Measurements from ENCODE around the gene C5. TPM values are rescaled to one million over a fixed set of nuclear protein-coding genes. Genes with fewer than 3 reads are reported as not detected.

Gene C5
- total and polyA plus RNA-seq, 8 donors = 5.2 to 29.9 (median 14.6) TPM

GRCh38 chr9:120950421-120951388 is 99.4 kb downstream of the C5 start:
- FAIRE-seq (no peak), ATAC-seq (no peak), DNase-seq (no peak)
- intact Hi-C loops (cut with DNase I) = no loop called here
- H3K4me1 ChIP-seq = no peaks in the 10 kb centered on the region
- no peak for TF ChIP-seq CTCF (IDR thresholded peaks at IDR 0.05)
- H3K9me3 ChIP-seq = no peaks in the 10 kb centered on the region
- no peak overlapping the region for H3K27ac ChIP-seq
- H3K4me3 ChIP-seq = no peak overlapping the region
- no peaks in the 10 kb centered on the region for H3K27me3 ChIP-seq
- H3K36me3 ChIP-seq = no peaks in the 10 kb centered on the region
- WGBS, 2 donors = 82 to 85% methylated on average over 8 of the region's 8 CpGs

GRCh38 chr9:120949290-120949689 is 100.8 kb downstream of the C5 start:
- Histone ChIP-seq H3K4me3 (no peak overlapping the region), H3K9me3 (no peaks in the 10 kb centered on the region), H3K27me3 (no peaks in the 10 kb centered on the region), H3K4me1 (no peaks in the 10 kb centered on the region), H3K36me3 (no peaks in the 10 kb centered on the region), H3K27ac (no peak overlapping the region)
- 30 to 41% methylated on average over 2 of the region's 2 CpGs for WGBS, 2 donors
- FAIRE-seq = no peak
- no peak for DNase-seq
- intact Hi-C loops (cut with DNase I) = no loop called here
- no peak for TF ChIP-seq CTCF (IDR thresholded peaks at IDR 0.05)
- ATAC-seq = peak in 3 of 4 donors; percentile 44 to 58 (median 47)

GRCh38 chr9:120948824-120949223 is 101.3 kb downstream of the C5 start:
- no peaks in the 10 kb centered on the region for H3K4me1 ChIP-seq
- no peaks in the 10 kb centered on the region for H3K9me3 ChIP-seq
- no peaks in the 10 kb centered on the region for H3K27me3 ChIP-seq
- H3K36me3 ChIP-seq = no peaks in the 10 kb centered on the region
- intact Hi-C loops (cut with DNase I) = no loop called here
- no peak overlapping the region for H3K4me3 ChIP-seq
- ATAC-seq = no peak
- no peak for TF ChIP-seq CTCF (IDR thresholded peaks at IDR 0.05)
- no peak for FAIRE-seq
- no peak for DNase-seq
- no peak overlapping the region for H3K27ac ChIP-seq
- WGBS, 2 donors = 90 to 95% methylated on average over 1 of the region's 1 CpG

- no peak overlapping the region for H3K4me3 ChIP-seq
- no peaks in the 10 kb centered on the region for H3K36me3 ChIP-seq
- H3K27me3 ChIP-seq = no peaks in the 10 kb centered on the region
- 56 to 67% methylated on average over 2 of the region's 2 CpGs for WGBS, 2 donors
- no peaks in the 10 kb centered on the region for H3K4me1 ChIP-seq
- ATAC-seq = no peak
- intact Hi-C loops (cut with DNase I) = no loop called here
- no peaks in the 10 kb centered on the region for H3K9me3 ChIP-seq
- no peak for FAIRE-seq
- no peak overlapping the region for H3K27ac ChIP-seq
- no peak for DNase-seq
- TF ChIP-seq CTCF (IDR thresholded peaks at IDR 0.05) = no peak
Measured at GRCh38 chr9:120947222-120947621, 102.9 kb downstream of the C5 start.

- Histone ChIP-seq H3K4me1 (no peaks in the 10 kb centered on the region), H3K36me3 (no peaks in the 10 kb centered on the region), H3K27ac (no peak overlapping the region), H3K27me3 (no peaks in the 10 kb centered on the region), H3K9me3 (no peaks in the 10 kb centered on the region), H3K4me3 (no peak overlapping the region)
- WGBS, 2 donors = 87 to 93% methylated on average over 3 of the region's 3 CpGs
- ATAC-seq = no peak
- no peak for FAIRE-seq
- intact Hi-C loops (cut with DNase I) = no loop called here
- DNase-seq = no peak
- TF ChIP-seq CTCF (IDR thresholded peaks at IDR 0.05) = no peak
Measured at GRCh38 chr9:120946259-120946658, 103.8 kb downstream of the C5 start.
